Ovary (tissue), 9 donors: ENCODE measurements around the gene GMEB2. TPM values are rescaled to one million over a fixed set of nuclear protein-coding genes. Genes with fewer than 3 reads are reported as not detected.

Source experiments
- DNase-seq, 5 donors: peaks; one replicate each; pipeline ENCODE4 v3.0.0-alpha.2; 2019 to 2020
- H3K27ac ChIP-seq, 2 donors: fragments of 200-600 bp; one replicate each; pipeline versions ENCODE4 v1.5.1 to v1.8.0; 2019 to 2022
- H3K27me3 ChIP-seq: fragments of 200-600 bp; one replicate; pipeline ENCODE4 v1.8.0; 2022
- H3K36me3 ChIP-seq: fragments of 200-600 bp; sonication (generic); one replicate; pipeline ENCODE4 v1.5.1; 2019
- H3K4me1 ChIP-seq: one replicate; pipeline ENCODE4 v1.8.1; 2013; ENCODE audit warnings: mild to moderate bottlenecking, moderate library complexity; ENCODE audit not compliant: insufficient read depth
- H3K4me3 ChIP-seq: fragments of 200-600 bp; sonication (generic); one replicate; pipeline ENCODE4 v1.5.1; 2017
- H3K9me3 ChIP-seq, 2 donors: fragments of 200-600 bp in 1 of 2; sonication (generic) in 1 of 2; one replicate each; pipeline versions ENCODE4 v1.5.1 to v1.8.1; 2013 to 2019; ENCODE audit warnings: mild to moderate bottlenecking in 1 of 2, moderate library complexity in 1 of 2
- EP300 ChIP-seq: sonication (generic); formaldehyde crosslinking; IDR thresholded peaks from one replicate; pipeline ENCODE4 v1.6.1; 2017; ENCODE audit warnings: antibody characterized with exemption
- POLR2A ChIP-seq: fragments of 450-650 bp; IDR thresholded peaks from one replicate; pipeline ENCODE4 v1.6.1; 2017; ENCODE audit warnings: antibody characterized with exemption, mild to moderate bottlenecking, moderate library complexity
- WGBS, 3 donors: extraction: QIAGEN DNeasy Blood & Tissue Kit in 1 of 3; methylation state at CpG; one replicate each; pipeline versions ENCODE4 v1.1.5 to v1.1.7; 2013 to 2017; 5-methylcytosine and 5-hydroxymethylcytosine counted together
- intact Hi-C, 4 donors: fragments of 100-400 bp; cut with DNase I; formaldehyde crosslinking; loops; one replicate each; pipeline versions ENCODE4 v1.11.0 to v1.15.1; 2022 to 2023
- polyA plus RNA-seq, 2 donors: library from polyadenylated mRNA; stranded (reverse); fragments of 200-250 nt in 1 of 2; fragments of 350-450 nt in 1 of 2; fragmentation: Illumina TruSeq in 1 of 2; extraction: RNeasy Lipid Tissue Mini Kit (QIAGEN cat#74804) in 1 of 2; gene quantifications; one replicate each; pipeline ENCODE4 v1.2.3, GENCODE V29; 2013 to 2014
- total RNA-seq, 7 donors: library from RNA; depleted of rRNA in 2 of 7; stranded (reverse); fragments of >200 nt in 2 of 7; fragmentation: NEBNext Ultra II Directional in 3 of 7; extraction: Animal tissue kit (Norgen Biotek cat#: 25700) in 3 of 7; gene quantifications; one replicate each; pipeline versions ENCODE4 v1.1.0 to v1.2.4, GENCODE V29; 2016 to 2023
- TF ChIP-seq, protein P1 (sequence below), 3 donors: fragments of 450-650 bp in 2 of 3; fragments of 200-600 bp in 1 of 3; IDR thresholded peaks; one replicate each; pipeline versions ENCODE4 v1.5.1 to v1.8.0; 2016 to 2022; ENCODE audit warnings: antibody characterized with exemption in 3 of 3, mild to moderate bottlenecking in 1 of 3
- donor health status: DM: no; HTN: no; CAD: no; lungs with moderate emphysema.
- donor health status: DM: no; HTN: no; CAD: no.
- donor health status: Bipolar disorder and iron deficiency.
- donor health status: DM: yes; HTN: yes; CAD: no.
- donor health status: DM: no; HTN: no; CAD: no.
- donor health status: DM: yes; HTN: yes; CAD: no.

GMEB2 gene
- total and polyA plus RNA-seq, 9 donors, result 4.1 to 14.7 (median 9.7) TPM

DNA sequence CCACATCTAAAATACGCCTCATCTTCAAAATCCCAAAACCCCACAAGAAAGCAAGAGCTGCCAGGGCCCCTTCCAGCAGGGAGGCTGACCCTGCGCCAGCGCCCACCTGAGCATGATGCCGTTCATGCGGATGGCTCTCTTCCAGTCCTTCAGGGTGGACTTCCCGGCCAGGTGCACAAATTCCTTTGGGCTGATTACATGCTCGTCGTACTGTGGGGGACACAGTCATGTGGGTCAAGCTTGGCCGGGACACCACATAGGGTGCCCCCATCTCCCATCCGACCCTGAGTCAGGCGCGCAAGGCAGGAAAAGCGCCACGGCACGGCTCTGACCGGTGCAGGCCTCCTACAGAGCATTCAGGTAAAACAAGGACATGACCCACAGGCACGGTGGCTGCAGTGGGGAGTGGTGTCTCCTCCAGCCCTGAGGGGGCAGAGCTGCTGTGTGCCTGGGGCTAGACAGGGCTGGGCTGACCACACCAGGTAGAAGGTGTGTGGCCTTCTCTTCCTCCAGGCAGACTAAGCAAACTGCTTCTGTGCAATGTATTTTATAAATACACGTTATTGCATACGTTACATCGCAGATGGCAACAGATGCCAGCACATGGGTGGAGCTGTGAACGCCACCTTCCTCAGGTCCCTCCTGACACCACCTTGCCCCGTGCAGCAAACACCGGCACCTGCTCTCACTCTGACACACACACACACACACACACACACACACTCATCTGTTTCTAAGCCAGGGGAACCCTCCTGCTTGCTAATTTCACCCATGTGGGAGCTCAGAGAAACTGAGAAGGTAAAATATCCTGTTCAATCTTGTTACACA lies 29.0 kb downstream of the GMEB2 start:
- Histone ChIP-seq H3K27me3 (no peaks in the 10 kb centered on the region), H3K9me3 (no peaks in the 10 kb centered on the region), H3K36me3 (no peaks in the 10 kb centered on the region), H3K4me3 (no peak overlapping the region), H3K27ac (no peak overlapping the region), H3K4me1 (no peaks in the 10 kb centered on the region)
- no peak for TF ChIP-seq POLR2A
- TF ChIP-seq, protein P1, sequence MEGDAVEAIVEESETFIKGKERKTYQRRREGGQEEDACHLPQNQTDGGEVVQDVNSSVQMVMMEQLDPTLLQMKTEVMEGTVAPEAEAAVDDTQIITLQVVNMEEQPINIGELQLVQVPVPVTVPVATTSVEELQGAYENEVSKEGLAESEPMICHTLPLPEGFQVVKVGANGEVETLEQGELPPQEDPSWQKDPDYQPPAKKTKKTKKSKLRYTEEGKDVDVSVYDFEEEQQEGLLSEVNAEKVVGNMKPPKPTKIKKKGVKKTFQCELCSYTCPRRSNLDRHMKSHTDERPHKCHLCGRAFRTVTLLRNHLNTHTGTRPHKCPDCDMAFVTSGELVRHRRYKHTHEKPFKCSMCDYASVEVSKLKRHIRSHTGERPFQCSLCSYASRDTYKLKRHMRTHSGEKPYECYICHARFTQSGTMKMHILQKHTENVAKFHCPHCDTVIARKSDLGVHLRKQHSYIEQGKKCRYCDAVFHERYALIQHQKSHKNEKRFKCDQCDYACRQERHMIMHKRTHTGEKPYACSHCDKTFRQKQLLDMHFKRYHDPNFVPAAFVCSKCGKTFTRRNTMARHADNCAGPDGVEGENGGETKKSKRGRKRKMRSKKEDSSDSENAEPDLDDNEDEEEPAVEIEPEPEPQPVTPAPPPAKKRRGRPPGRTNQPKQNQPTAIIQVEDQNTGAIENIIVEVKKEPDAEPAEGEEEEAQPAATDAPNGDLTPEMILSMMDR (IDR thresholded peaks at IDR 0.05), result no peak
- no peak for TF ChIP-seq EP300
- intact Hi-C loops, result no loop called here
- WGBS, 3 donors, result 83 to 88% (median 84%) methylated on average over 23 of the region's 23 CpGs
- no peak for DNase-seq

- intact Hi-C loops, result no loop called here
- H3K9me3 ChIP-seq, result no peaks in the 10 kb centered on the region
Observed at GRCh38 chr20:63596423-63596822, 30.5 kb downstream of the GMEB2 start.

GRCh38 chr20:63595416-63596127 lies 31.3 kb downstream of the GMEB2 start:
- H3K27ac ChIP-seq, result no peak overlapping the region

More at GRCh38 chr20:63596423-63596822, 30.5 kb downstream of the GMEB2 start:
- DNase-seq, result no peak
- Histone ChIP-seq H3K27ac (no peak overlapping the region), H3K4me1 (no peaks in the 10 kb centered on the region), H3K36me3 (no peaks in the 10 kb centered on the region), H3K4me3 (no peak overlapping the region), H3K27me3 (no peaks in the 10 kb centered on the region)
- TF ChIP-seq, protein P1 (IDR thresholded peaks at IDR 0.05), result no peak
- TF ChIP-seq EP300 (no peak), POLR2A (no peak)
- 89 to 92% (median 90%) methylated on average over 6 of the region's 6 CpGs for WGBS, 3 donors

DNA sequence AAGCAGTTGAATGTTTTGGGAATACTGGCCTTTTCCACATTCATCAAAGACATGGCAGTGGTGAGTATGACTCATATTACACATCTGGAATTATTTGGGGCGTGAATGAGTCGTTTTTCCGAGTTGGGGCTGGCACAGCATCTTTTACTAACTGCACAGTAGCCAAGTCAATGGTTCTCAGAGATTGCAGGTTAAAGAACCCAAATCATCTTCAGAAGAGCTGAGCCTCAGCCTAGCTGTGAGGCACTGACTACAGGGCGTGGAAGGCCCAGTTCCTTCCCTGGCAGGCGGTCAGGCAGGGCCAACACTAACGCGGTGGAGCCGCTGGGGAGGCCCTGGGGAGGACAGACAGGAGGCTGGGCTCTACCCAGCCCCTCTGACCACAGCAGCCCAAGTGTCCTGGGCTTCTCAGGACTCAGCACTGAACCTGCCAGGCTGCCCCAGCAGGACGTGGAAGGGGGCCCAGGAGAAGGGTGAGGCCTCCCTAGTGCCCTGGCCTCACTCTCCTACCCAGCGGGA lies 32.8 kb downstream of the GMEB2 start:
- H3K4me3 ChIP-seq, result no peak overlapping the region
- no peaks in the 10 kb centered on the region for H3K36me3 ChIP-seq
- H3K4me1 ChIP-seq, result no peaks in the 10 kb centered on the region
- no peaks in the 10 kb centered on the region for H3K9me3 ChIP-seq
- H3K27me3 ChIP-seq, result no peaks in the 10 kb centered on the region
- intact Hi-C loops, result no loop called here
- H3K27ac ChIP-seq, result peak overlapping the region in 1 of 2 donors; percentile 10
- 33 to 62% (median 41%) methylated on average over 10 of the region's 10 CpGs for WGBS, 3 donors
- DNase-seq, result no peak
- TF ChIP-seq POLR2A (no peak), EP300 (no peak)
- TF ChIP-seq, protein P1 (IDR thresholded peaks at IDR 0.05), result no peak

More at GRCh38 chr20:63595416-63596127, 31.3 kb downstream of the GMEB2 start:
- 90 to 93% (median 93%) methylated on average over 30 of the region's 30 CpGs for WGBS, 3 donors
- no peaks in the 10 kb centered on the region for H3K9me3 ChIP-seq
- no peak for DNase-seq
- intact Hi-C loops, result no loop called here
- TF ChIP-seq POLR2A (no peak), EP300 (no peak)
- TF ChIP-seq, protein P1 (IDR thresholded peaks at IDR 0.05), result no peak
- H3K27me3 ChIP-seq, result no peaks in the 10 kb centered on the region
- H3K4me1 ChIP-seq, result no peaks in the 10 kb centered on the region
- H3K4me3 ChIP-seq, result no peak overlapping the region
- H3K36me3 ChIP-seq, result no peaks in the 10 kb centered on the region
